ENCODE data around the gene TET2. TPM values are rescaled to one million over a fixed set of nuclear protein-coding genes. Genes with fewer than 3 reads are reported as not detected.

Gene TET2
- total and polyA plus RNA-seq, 2 of the 4 experiments (the other 2 are of a cell fraction): 5.6 to 25.3 TPM

GRCh38 chr4:105305019-105305836, 158.6 kb downstream of the TET2 start:
- no peak overlapping the region for H3K18ac ChIP-seq (ENCODE audit: low read depth, low read length)
- no peak overlapping the region for H4K8ac ChIP-seq (ENCODE audit: low read depth in 2 of 2, low read length in 2 of 2)
- ATAC-seq (ENCODE audit: low read depth) (no peak), DNase-seq (no peak)
- H3K4me3 ChIP-seq (ENCODE audit: insufficient read depth, low read depth, low read length): no peak overlapping the region
- in situ Hi-C loops (cut with MboI; ENCODE audit: low sequenced_read_pairs) (no loop called here), dilution Hi-C loops (cut with HindIII; ENCODE audit: low sequenced_read_pairs, unreplicated experiment) (no loop called here), intact Hi-C loops (cut with micrococcal nuclease) (no loop called here)
- no peaks in the 10 kb centered on the region for H3K27me3 ChIP-seq (ENCODE audit: control insufficient read depth, insufficient read depth, low read length)
- no peak overlapping the region for H2AK9ac ChIP-seq (replicated peaks; ENCODE audit: low read depth, low read length, poor library complexity)
- H2BK20ac ChIP-seq (ENCODE audit: low read depth, low read length): no peak overlapping the region
- H2AK5ac ChIP-seq (ENCODE audit: low read depth, low read length): no peak overlapping the region
- ChIA-PET POLR2A (ENCODE audit: unreplicated experiment) (no interaction called here), CTCF (no interaction called here)
- no peaks in the 10 kb centered on the region for H3K9me1 ChIP-seq (ENCODE audit: insufficient read depth, low read length)
- no peaks in the 10 kb centered on the region for H3K4me1 ChIP-seq (ENCODE audit: control insufficient read depth, insufficient read depth, low read length)
- H3K56ac ChIP-seq (ENCODE audit: extremely low read depth, insufficient read depth, low read length): no peak overlapping the region
- no peak overlapping the region for H2BK5ac ChIP-seq (ENCODE audit: low read depth, low read length, poor library complexity, severe bottlenecking)
- no peak overlapping the region for H2AFZ ChIP-seq (replicated peaks; ENCODE audit: low read length, poor library complexity)
- TF ChIP-seq CEBPB (IDR thresholded peaks at IDR 0.05; ENCODE audit: low read depth, low read length): no peak
- H3K4ac ChIP-seq (ENCODE audit: low read depth, low read length): no peak overlapping the region
- no peaks in the 10 kb centered on the region for H3K36me3 ChIP-seq (ENCODE audit: control insufficient read depth, insufficient read depth, low read length)
- H2BK120ac ChIP-seq (ENCODE audit: low read depth, low read length): no peak overlapping the region
- H3K14ac ChIP-seq (replicated peaks; ENCODE audit: low read depth, low read length): no peak overlapping the region
- H4K91ac ChIP-seq (ENCODE audit: insufficient read depth, low read depth, low read length): no peak overlapping the region
- no peak overlapping the region for H3K27ac ChIP-seq (ENCODE audit: insufficient read depth, low read length)
- WGBS, 2 experiments (ENCODE audit: extremely low coverage in 2 of 2, insufficient read length in 1 of 2): no CpG with 5 or more reads among the region's 5 CpGs
- H2BK15ac ChIP-seq (ENCODE audit: low read depth, low read length): no peak overlapping the region
- H3K9ac ChIP-seq (ENCODE audit: low read depth, low read length): no peak overlapping the region
- H4K5ac ChIP-seq (ENCODE audit: low read depth, low read length): no peak overlapping the region
- H4K20me1 ChIP-seq (ENCODE audit: insufficient read depth, low read length): no peaks in the 10 kb centered on the region
- no TSS peak for BruUV-seq (replicated peaks)
- no peaks in the 10 kb centered on the region for H3K79me1 ChIP-seq (ENCODE audit: low read depth in 1 of 2, low read length in 2 of 2)
- no peak overlapping the region for H3K4me2 ChIP-seq (ENCODE audit: low read depth, low read length)
- no peaks in the 10 kb centered on the region for H3K9me3 ChIP-seq (ENCODE audit: control insufficient read depth, insufficient read depth, low read length)
- no peak overlapping the region for H3K23ac ChIP-seq (ENCODE audit: low read depth, low read length)
